Neural cell (in vitro differentiated cells): ENCODE data around the gene ADAM10. TPM values are rescaled to one million over a fixed set of nuclear protein-coding genes. Genes with fewer than 3 reads are reported as not detected.

ENCODE experiments used
- H2AFZ ChIP-seq: fragments of 200-600, 300-800 bp; sonication (generic), shearing (Covaris generic); 2 replicates; pipeline ENCODE4 v1.6.0; 2014; ENCODE audit warnings: low read depth, mild to moderate bottlenecking, antibody characterized with exemption, low read length, moderate library complexity
- H3F3A ChIP-seq: fragments of 200-600 bp; shearing (Covaris generic); 2 replicates; pipeline ENCODE4 v1.6.1; 2016; ENCODE audit warnings: mild to moderate bottlenecking, moderate library complexity, mixed read lengths, antibody characterized with exemption, low read length; ENCODE audit not compliant: insufficient read depth, poor library complexity, severe bottlenecking
- H3K27ac ChIP-seq: fragments of 200-600, 300-800 bp; sonication (generic), shearing (Covaris generic); 2 replicates; pipeline ENCODE4 v1.5.1; 2014; ENCODE audit warnings: mild to moderate bottlenecking, low read length, moderate library complexity
- H3K27me3 ChIP-seq: fragments of 300-800, 200-600 bp; sonication (generic), shearing (Covaris generic); 2 replicates; pipeline ENCODE4 v1.6.0; 2014; ENCODE audit warnings: mild to moderate bottlenecking, low read depth, low read length, moderate library complexity; ENCODE audit not compliant: insufficient read depth
- H3K36me3 ChIP-seq: fragments of 300-800, 200-600 bp; sonication (generic), shearing (Covaris generic); 2 replicates; pipeline ENCODE4 v1.5.1; 2014; ENCODE audit warnings: mild to moderate bottlenecking, antibody characterized with exemption, low read length, moderate library complexity; ENCODE audit not compliant: insufficient read depth
- H3K4me2 ChIP-seq: fragments of 300-800, 200-600 bp; sonication (generic), shearing (Covaris generic); 2 replicates; pipeline ENCODE4 v1.6.0; 2014; ENCODE audit warnings: mild to moderate bottlenecking, low read length
- H3K4me3 ChIP-seq: fragments of 300-800, 200-600 bp; sonication (generic), shearing (Covaris generic); 2 replicates; pipeline ENCODE4 v1.5.1; 2014; ENCODE audit warnings: mild to moderate bottlenecking, low read length, moderate library complexity
- H3K79me2 ChIP-seq: fragments of 200-600 bp; shearing (Covaris generic); replicated peaks from 2 replicates; pipeline ENCODE4 v1.6.0; 2014; ENCODE audit warnings: mild to moderate bottlenecking, low read length, moderate library complexity; ENCODE audit not compliant: insufficient read depth
- H3K9ac ChIP-seq: fragments of 300-800, 200-600 bp; sonication (generic), shearing (Covaris generic); 2 replicates; pipeline ENCODE4 v1.6.1; 2016; ENCODE audit warnings: mild to moderate bottlenecking, low read length, mixed read lengths
- H3K9me2 ChIP-seq: fragments of 200-600 bp; shearing (Covaris generic); 2 replicates; pipeline ENCODE4 v1.6.1; 2016; ENCODE audit warnings: mild to moderate bottlenecking, low read length, mixed read lengths; ENCODE audit not compliant: insufficient read depth
- H3K9me3 ChIP-seq: fragments of 200-600, 300-800 bp; sonication (generic), shearing (Covaris generic); 2 replicates; pipeline ENCODE4 v1.6.1; 2016; ENCODE audit warnings: mild to moderate bottlenecking, mixed run types, low read length, moderate library complexity, mixed read lengths
- H4K20me1 ChIP-seq: fragments of 200-600 bp; shearing (Covaris generic); 2 replicates; pipeline ENCODE4 v1.6.1; 2016; ENCODE audit warnings: mild to moderate bottlenecking, mixed run types; ENCODE audit not compliant: insufficient read depth
- EP300 ChIP-seq: fragments of 450-650 bp; conservative IDR thresholded peaks from 2 replicates; pipeline ENCODE4 v1.6.1; 2014; ENCODE audit warnings: antibody characterized with exemption, mild to moderate bottlenecking, moderate library complexity; ENCODE audit not compliant: poor library complexity, severe bottlenecking
- EZH2 ChIP-seq: fragments of 200-600, 300-800 bp; shearing (Covaris generic), sonication (generic); IDR thresholded peaks from 2 replicates; pipeline ENCODE4 v1.6.1; 2014; ENCODE audit warnings: antibody characterized with exemption, low read length, borderline replicate concordance, mild to moderate bottlenecking; ENCODE audit not compliant: insufficient read depth, poor library complexity, severe bottlenecking
- MXI1 ChIP-seq: fragments of 450-650 bp; conservative IDR thresholded peaks from 2 replicates; pipeline ENCODE4 v1.6.1; 2014; ENCODE audit warnings: antibody characterized with exemption, mild to moderate bottlenecking; ENCODE audit not compliant: poor library complexity, severe bottlenecking
- POLR2AphosphoS5 ChIP-seq: IDR thresholded peaks from 2 replicates; pipeline ENCODE4 v1.6.1; 2012
- RAD21 ChIP-seq: fragments of 450-650 bp; conservative IDR thresholded peaks from 2 replicates; pipeline ENCODE4 v1.6.1; 2014; ENCODE audit warnings: antibody characterized with exemption, mild to moderate bottlenecking, moderate library complexity
- SMC3 ChIP-seq: fragments of 450-650 bp; conservative IDR thresholded peaks from 2 replicates; pipeline ENCODE4 v1.6.1; 2014; ENCODE audit warnings: antibody characterized with exemption, mild to moderate bottlenecking, moderate library complexity; ENCODE audit not compliant: poor library complexity
- TAF1 ChIP-seq: IDR thresholded peaks from 2 replicates; pipeline ENCODE4 v1.6.1; 2012; ENCODE audit warnings: low read depth
- polyA plus RNA-seq: library from polyadenylated mRNA; depleted of rRNA; stranded (reverse); fragments of >200 nt; gene quantifications from 2 replicates; pipeline ENCODE4 v1.2.3, GENCODE V29; 2014
- TF ChIP-seq, protein P1 (sequence below): IDR thresholded peaks from 2 replicates; pipeline ENCODE4 v1.6.1; 2012; ENCODE audit warnings: borderline replicate concordance
- TF ChIP-seq, protein P2 (sequence below): fragments of 450-650 bp; IDR thresholded peaks from 2 replicates; pipeline ENCODE4 v1.5.1; 2014; ENCODE audit warnings: antibody characterized with exemption, mild to moderate bottlenecking, moderate library complexity; ENCODE audit not compliant: poor library complexity, severe bottlenecking

The ADAM10 gene
- polyA plus RNA-seq, 1 donor from 2014 or later = 66.3 TPM

DNA sequence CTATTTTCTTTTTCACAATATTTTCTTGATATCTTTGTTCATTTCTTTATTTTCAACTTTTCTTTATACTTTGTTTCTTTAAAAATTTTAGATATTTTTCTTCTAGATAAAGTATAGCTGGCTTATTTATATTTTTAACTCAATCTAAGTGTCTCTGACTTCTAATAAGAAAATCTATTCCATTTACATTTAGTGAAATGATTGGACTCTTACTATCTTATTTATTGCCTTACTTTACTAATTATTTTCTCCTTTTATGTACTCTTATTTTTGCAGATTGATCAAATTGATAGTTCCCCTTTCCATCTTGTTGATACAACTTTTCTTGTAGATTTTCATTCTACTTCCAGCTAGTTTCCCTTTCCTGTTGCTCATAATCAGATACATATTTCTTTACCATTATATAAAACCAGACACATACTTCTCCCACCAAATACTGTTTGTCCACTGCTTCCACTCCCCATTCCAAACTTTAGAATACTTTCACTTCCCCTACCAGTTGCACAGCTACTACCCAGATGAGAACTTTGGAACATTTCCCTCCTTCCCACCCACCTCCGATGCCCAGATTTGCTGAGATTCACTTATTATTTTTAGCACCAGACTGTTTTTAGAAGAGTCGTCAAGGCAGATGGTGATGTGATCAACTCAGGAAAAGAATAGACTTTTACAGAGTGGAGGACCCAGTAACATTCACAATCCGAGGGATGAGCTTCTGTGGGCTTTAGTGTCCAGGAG is 166.2 kb downstream of the ADAM10 start:
- H3K9ac ChIP-seq = no peak overlapping the region
- no peaks in the 10 kb centered on the region for H3F3A ChIP-seq
- H3K27ac ChIP-seq = no peak overlapping the region
- H2AFZ ChIP-seq = no peak overlapping the region
- H3K4me2 ChIP-seq = no peak overlapping the region
- no peaks in the 10 kb centered on the region for H3K79me2 ChIP-seq
- H3K36me3 ChIP-seq = no peaks in the 10 kb centered on the region
- no peaks in the 10 kb centered on the region for H4K20me1 ChIP-seq
- H3K9me2 ChIP-seq = no peaks in the 10 kb centered on the region
- H3K9me3 ChIP-seq = no peaks in the 10 kb centered on the region
- H3K27me3 ChIP-seq = no peaks in the 10 kb centered on the region
- H3K4me3 ChIP-seq = no peak overlapping the region
- TF ChIP-seq RAD21 (no peak), SMC3 (no peak), MXI1 (no peak), EZH2 (no peak), POLR2AphosphoS5 (no peak), TAF1 (no peak)
- TF ChIP-seq, protein P1, sequence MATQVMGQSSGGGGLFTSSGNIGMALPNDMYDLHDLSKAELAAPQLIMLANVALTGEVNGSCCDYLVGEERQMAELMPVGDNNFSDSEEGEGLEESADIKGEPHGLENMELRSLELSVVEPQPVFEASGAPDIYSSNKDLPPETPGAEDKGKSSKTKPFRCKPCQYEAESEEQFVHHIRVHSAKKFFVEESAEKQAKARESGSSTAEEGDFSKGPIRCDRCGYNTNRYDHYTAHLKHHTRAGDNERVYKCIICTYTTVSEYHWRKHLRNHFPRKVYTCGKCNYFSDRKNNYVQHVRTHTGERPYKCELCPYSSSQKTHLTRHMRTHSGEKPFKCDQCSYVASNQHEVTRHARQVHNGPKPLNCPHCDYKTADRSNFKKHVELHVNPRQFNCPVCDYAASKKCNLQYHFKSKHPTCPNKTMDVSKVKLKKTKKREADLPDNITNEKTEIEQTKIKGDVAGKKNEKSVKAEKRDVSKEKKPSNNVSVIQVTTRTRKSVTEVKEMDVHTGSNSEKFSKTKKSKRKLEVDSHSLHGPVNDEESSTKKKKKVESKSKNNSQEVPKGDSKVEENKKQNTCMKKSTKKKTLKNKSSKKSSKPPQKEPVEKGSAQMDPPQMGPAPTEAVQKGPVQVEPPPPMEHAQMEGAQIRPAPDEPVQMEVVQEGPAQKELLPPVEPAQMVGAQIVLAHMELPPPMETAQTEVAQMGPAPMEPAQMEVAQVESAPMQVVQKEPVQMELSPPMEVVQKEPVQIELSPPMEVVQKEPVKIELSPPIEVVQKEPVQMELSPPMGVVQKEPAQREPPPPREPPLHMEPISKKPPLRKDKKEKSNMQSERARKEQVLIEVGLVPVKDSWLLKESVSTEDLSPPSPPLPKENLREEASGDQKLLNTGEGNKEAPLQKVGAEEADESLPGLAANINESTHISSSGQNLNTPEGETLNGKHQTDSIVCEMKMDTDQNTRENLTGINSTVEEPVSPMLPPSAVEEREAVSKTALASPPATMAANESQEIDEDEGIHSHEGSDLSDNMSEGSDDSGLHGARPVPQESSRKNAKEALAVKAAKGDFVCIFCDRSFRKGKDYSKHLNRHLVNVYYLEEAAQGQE = no peak
- TF ChIP-seq, protein P2, sequence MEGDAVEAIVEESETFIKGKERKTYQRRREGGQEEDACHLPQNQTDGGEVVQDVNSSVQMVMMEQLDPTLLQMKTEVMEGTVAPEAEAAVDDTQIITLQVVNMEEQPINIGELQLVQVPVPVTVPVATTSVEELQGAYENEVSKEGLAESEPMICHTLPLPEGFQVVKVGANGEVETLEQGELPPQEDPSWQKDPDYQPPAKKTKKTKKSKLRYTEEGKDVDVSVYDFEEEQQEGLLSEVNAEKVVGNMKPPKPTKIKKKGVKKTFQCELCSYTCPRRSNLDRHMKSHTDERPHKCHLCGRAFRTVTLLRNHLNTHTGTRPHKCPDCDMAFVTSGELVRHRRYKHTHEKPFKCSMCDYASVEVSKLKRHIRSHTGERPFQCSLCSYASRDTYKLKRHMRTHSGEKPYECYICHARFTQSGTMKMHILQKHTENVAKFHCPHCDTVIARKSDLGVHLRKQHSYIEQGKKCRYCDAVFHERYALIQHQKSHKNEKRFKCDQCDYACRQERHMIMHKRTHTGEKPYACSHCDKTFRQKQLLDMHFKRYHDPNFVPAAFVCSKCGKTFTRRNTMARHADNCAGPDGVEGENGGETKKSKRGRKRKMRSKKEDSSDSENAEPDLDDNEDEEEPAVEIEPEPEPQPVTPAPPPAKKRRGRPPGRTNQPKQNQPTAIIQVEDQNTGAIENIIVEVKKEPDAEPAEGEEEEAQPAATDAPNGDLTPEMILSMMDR = no peak

DNA sequence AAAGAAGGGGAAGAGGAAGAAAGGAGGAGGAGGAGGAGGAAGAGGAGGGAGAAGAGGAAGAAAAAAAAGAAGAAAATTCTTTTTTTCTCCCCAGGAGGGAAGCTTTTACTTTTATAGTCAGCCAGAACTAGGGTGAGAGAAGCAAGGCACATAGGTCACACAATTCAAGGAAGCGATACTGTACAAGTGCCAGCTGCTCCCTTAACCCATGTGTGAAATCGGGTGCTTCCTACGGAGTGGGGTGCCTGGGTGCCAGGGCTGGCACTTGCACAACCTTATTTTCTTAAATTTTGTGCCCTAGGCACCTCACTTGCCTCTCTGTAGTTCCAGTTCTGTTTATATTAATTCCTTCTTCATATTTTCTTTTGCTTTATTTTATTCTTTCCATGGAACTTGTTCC is 167.3 kb downstream of the ADAM10 start:
- no peak overlapping the region for H3K4me2 ChIP-seq
- H3K36me3 ChIP-seq = no peaks in the 10 kb centered on the region
- no peaks in the 10 kb centered on the region for H3K79me2 ChIP-seq
- H4K20me1 ChIP-seq = no peaks in the 10 kb centered on the region
- H3K9me3 ChIP-seq = no peaks in the 10 kb centered on the region
- H3K4me3 ChIP-seq = no peak overlapping the region
- no peak overlapping the region for H2AFZ ChIP-seq
- no peaks in the 10 kb centered on the region for H3K9me2 ChIP-seq
- no peak overlapping the region for H3K9ac ChIP-seq
- TF ChIP-seq, protein P2 = no peak
- no peak for TF ChIP-seq MXI1
- no peak for TF ChIP-seq SMC3
- TF ChIP-seq EZH2 = no peak
- no peak for TF ChIP-seq EP300
- no peak for TF ChIP-seq TAF1
- TF ChIP-seq POLR2AphosphoS5 = no peak
- TF ChIP-seq, protein P1 = no peak
- TF ChIP-seq RAD21 = no peak
- no peak overlapping the region for H3K27ac ChIP-seq
- no peaks in the 10 kb centered on the region for H3K27me3 ChIP-seq
- no peaks in the 10 kb centered on the region for H3F3A ChIP-seq
